Chondrocyte (in vitro differentiated cells): ENCODE data around the gene GRIN3A. TPM values are rescaled to one million over a fixed set of nuclear protein-coding genes. Genes with fewer than 3 reads are reported as not detected.
"Not testable (repeated sequence)": the region's sequence is repeated elsewhere in the genome, so short reads cannot be mapped to it uniquely, and the experiment has no call there.

Experiments
- DNase-seq: peaks from one replicate; pipeline ENCODE4 v3.0.0; 2021; ENCODE audit warnings: mixed read lengths, low spot score
- H3K27ac Mint-ChIP-seq: one replicate; pipeline ENCODE4 v1.8.0; 2021; ENCODE audit warnings: mild to moderate bottlenecking, moderate library complexity, mixed read lengths; ENCODE audit not compliant: unreplicated experiment
- H3K27me3 Mint-ChIP-seq: 2 replicates; pipeline ENCODE4 v1.8.0; 2021; ENCODE audit warnings: low read depth, mixed read lengths
- H3K36me3 Mint-ChIP-seq: 2 replicates; pipeline ENCODE4 v1.8.0; 2021; ENCODE audit warnings: low read depth, mixed read lengths
- H3K4me1 Mint-ChIP-seq: 2 replicates; pipeline ENCODE4 v1.8.0; 2021; ENCODE audit warnings: low read depth, mild to moderate bottlenecking, mixed read lengths
- H3K4me3 Mint-ChIP-seq: one replicate; pipeline ENCODE4 v1.8.0; 2021; ENCODE audit warnings: mild to moderate bottlenecking, moderate library complexity, mixed read lengths; ENCODE audit not compliant: unreplicated experiment
- H3K9me3 Mint-ChIP-seq: 2 replicates; pipeline ENCODE4 v1.8.0; 2021; ENCODE audit warnings: low read depth, mixed read lengths
- CTCF ChIP-seq: fragments of 200-600 bp; sonication (generic); IDR thresholded peaks from 2 replicates; pipeline ENCODE4 v1.5.0; 2021; ENCODE audit warnings: antibody characterized with exemption, mild to moderate bottlenecking, moderate library complexity
- total RNA-seq: library from RNA; stranded (reverse); gene quantifications from 3 replicates; pipeline ENCODE4 v1.2.1, GENCODE V29; 2021

Gene GRIN3A
- total RNA-seq, 1 donor from 2014 or later: not detected

GRCh38 chr9:101736717-101737116 lies 1.7 kb downstream of the GRIN3A start:
- no peaks in the 10 kb centered on the region for H3K36me3 Mint-ChIP-seq
- peaks cover 5% of the 10 kb centered on the region for H3K9me3 Mint-ChIP-seq
- TF ChIP-seq CTCF: no peak
- H3K27me3 Mint-ChIP-seq: peaks cover 58% of the 10 kb centered on the region
- DNase-seq: no peak
- no peak overlapping the region for H3K4me3 Mint-ChIP-seq
- H3K4me1 Mint-ChIP-seq: peaks cover 8% of the 10 kb centered on the region
- no peak overlapping the region for H3K27ac Mint-ChIP-seq

GRCh38 chr9:101731429-101731828 lies 7.0 kb downstream of the GRIN3A start:
- Mint-ChIP-seq H3K36me3 (no peaks in the 10 kb centered on the region), H3K4me3 (no peak overlapping the region), H3K4me1 (no peaks in the 10 kb centered on the region), H3K27ac (no peak overlapping the region), H3K27me3 (peaks cover 24% of the 10 kb centered on the region), H3K9me3 (no peaks in the 10 kb centered on the region)
- DNase-seq: no peak
- no peak for TF ChIP-seq CTCF

GRCh38 chr9:101727612-101728524 lies 10.6 kb downstream of the GRIN3A start:
- no peak for DNase-seq
- H3K27ac Mint-ChIP-seq: no peak overlapping the region

GRCh38 chr9:101724271-101724670 lies 14.2 kb downstream of the GRIN3A start:
- H3K36me3 Mint-ChIP-seq, H3K9me3 Mint-ChIP-seq, H3K4me1 Mint-ChIP-seq, DNase-seq, H3K27ac Mint-ChIP-seq, H3K4me3 Mint-ChIP-seq: not testable (repeated sequence)
- peaks cover 13% of the 10 kb centered on the region for H3K27me3 Mint-ChIP-seq

More at GRCh38 chr9:101727612-101728524, 10.6 kb downstream of the GRIN3A start:
- H3K4me1 Mint-ChIP-seq: no peaks in the 10 kb centered on the region
- H3K9me3 Mint-ChIP-seq: no peaks in the 10 kb centered on the region
- peak; percentile 71 for TF ChIP-seq CTCF
- H3K4me3 Mint-ChIP-seq: no peak overlapping the region
- no peaks in the 10 kb centered on the region for H3K36me3 Mint-ChIP-seq
- peaks cover 7% of the 10 kb centered on the region for H3K27me3 Mint-ChIP-seq

- no peak for DNase-seq
- Mint-ChIP-seq H3K36me3 (no peaks in the 10 kb centered on the region), H3K4me3 (no peak overlapping the region), H3K27me3 (peaks cover 14% of the 10 kb centered on the region), H3K27ac (no peak overlapping the region), H3K9me3 (no peaks in the 10 kb centered on the region), H3K4me1 (no peaks in the 10 kb centered on the region)
- TF ChIP-seq CTCF: no peak
Observed at GRCh38 chr9:101718192-101718591, 20.3 kb downstream of the GRIN3A start.
